ENCODE measurements around the gene RAP1GAP2. TPM values are rescaled to one million over a fixed set of nuclear protein-coding genes. Genes with fewer than 3 reads are reported as not detected.

Gene RAP1GAP2
- total RNA-seq, 2 experiments from 2014 or later: 11.3 to 28.2 TPM

DNA sequence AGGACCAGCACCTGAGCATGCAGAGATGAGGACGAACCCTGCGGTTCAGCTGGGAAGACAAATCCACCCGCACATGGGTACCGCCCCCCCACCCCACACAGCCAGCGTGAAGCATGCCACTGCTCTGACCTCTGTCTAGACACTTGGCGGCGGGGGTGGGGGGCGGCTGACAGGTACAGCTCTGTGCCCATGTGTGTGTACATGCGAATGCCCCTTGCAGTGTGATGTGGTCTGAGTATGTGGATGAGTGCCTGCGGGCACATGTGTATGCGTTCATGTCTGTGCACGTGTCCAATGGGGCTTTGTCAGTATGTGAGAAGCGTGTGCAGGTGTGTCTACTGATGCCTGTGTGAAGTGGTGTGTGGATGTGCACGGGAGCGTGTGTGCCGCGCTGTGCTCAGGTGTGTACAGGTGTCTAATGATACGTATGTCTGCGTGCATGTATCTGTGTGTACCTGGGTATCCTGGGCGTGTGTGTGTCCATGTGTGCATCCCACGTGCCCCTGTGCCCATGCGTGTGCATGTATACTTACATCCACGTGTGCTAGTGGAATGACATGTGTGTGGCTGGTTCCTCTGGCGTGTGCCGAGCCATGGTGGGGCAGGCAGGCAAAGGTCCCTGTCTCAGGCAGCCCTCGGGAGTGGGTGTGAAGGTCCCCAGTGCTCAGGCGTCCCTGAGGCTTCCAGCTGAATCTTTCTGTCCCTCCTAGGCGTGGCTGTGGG, 636 bp upstream of the RAP1GAP2 start:
- Histone ChIP-seq H3K4me1 (ENCODE audit: insufficient read depth, low read length, poor library complexity, severe bottlenecking) (peaks cover 12% of the 10 kb centered on the region), H2AFZ (ENCODE audit: low read length) (no peak overlapping the region), H3K9me3 (ENCODE audit: low read length) (no peaks in the 10 kb centered on the region), H4K20me1 (ENCODE audit: insufficient read depth, low read length) (no peaks in the 10 kb centered on the region), H3K4me2 (ENCODE audit: low read length) (no peak overlapping the region), H3K9me2 (ENCODE audit: insufficient read depth, low read length) (no peaks in the 10 kb centered on the region), H3K4me3 (ENCODE audit: low read depth, low read length, poor library complexity, severe bottlenecking) (no peak overlapping the region), H3K27ac (ENCODE audit: low read depth, low read length, poor library complexity, severe bottlenecking) (no peak overlapping the region), H3K79me2 (ENCODE audit: insufficient read depth, low read depth, low read length) (no peaks in the 10 kb centered on the region), H3K36me3 (ENCODE audit: insufficient read depth, low read length) (no peaks in the 10 kb centered on the region)
- CTCF ChIA-PET (ENCODE audit: unreplicated experiment): no interaction called here
- no TSS peak for BruUV-seq (replicated peaks)
- TF ChIP-seq, protein P1, sequence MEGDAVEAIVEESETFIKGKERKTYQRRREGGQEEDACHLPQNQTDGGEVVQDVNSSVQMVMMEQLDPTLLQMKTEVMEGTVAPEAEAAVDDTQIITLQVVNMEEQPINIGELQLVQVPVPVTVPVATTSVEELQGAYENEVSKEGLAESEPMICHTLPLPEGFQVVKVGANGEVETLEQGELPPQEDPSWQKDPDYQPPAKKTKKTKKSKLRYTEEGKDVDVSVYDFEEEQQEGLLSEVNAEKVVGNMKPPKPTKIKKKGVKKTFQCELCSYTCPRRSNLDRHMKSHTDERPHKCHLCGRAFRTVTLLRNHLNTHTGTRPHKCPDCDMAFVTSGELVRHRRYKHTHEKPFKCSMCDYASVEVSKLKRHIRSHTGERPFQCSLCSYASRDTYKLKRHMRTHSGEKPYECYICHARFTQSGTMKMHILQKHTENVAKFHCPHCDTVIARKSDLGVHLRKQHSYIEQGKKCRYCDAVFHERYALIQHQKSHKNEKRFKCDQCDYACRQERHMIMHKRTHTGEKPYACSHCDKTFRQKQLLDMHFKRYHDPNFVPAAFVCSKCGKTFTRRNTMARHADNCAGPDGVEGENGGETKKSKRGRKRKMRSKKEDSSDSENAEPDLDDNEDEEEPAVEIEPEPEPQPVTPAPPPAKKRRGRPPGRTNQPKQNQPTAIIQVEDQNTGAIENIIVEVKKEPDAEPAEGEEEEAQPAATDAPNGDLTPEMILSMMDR (conservative IDR thresholded peaks at IDR 0.05; ENCODE audit: low read length): no peak
- no peak for TF ChIP-seq EZH2phosphoT487 (IDR thresholded peaks at IDR 0.05; ENCODE audit: borderline replicate concordance, low read depth, low read length)
- intact Hi-C loops (cut with micrococcal nuclease; ENCODE audit: unreplicated experiment): no loop called here
- no peak for DNase-seq (ENCODE audit: low spot score)
- POLR2A ChIA-PET: no interaction called here

DNA sequence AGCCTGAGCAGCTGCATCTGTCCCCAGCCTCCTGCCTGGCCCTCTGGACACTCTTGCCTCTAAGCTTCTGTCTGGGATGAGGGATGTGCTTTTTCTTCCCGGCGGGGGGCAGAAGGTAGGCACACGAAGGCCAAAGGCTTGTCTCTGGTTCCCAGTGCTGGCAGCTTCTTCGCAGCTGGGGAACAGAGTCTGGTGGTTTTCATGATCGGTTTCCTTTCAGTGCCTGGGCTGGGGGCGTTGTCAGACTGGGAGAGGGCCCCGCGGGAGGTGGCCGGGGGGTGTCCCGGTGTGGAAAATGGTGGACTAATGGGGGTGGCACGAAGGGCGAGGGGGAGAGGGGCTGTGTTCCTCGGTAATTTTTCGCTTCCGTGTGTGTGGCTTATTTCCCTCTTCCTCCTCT, 988 bp downstream of the RAP1GAP2 start:
- BruUV-seq (replicated peaks): no TSS peak
- POLR2A ChIA-PET: no interaction called here
- H3K9me2 ChIP-seq (ENCODE audit: insufficient read depth, low read length): no peaks in the 10 kb centered on the region
- no peak for DNase-seq (ENCODE audit: low spot score)
- intact Hi-C loops (cut with micrococcal nuclease; ENCODE audit: unreplicated experiment): no loop called here
- CTCF ChIA-PET (ENCODE audit: unreplicated experiment): no interaction called here
- H4K20me1 ChIP-seq (ENCODE audit: insufficient read depth, low read length): no peaks in the 10 kb centered on the region
- no peak overlapping the region for H2AFZ ChIP-seq (ENCODE audit: low read length)
- no peaks in the 10 kb centered on the region for H3K79me2 ChIP-seq (ENCODE audit: insufficient read depth, low read depth, low read length)
- no peaks in the 10 kb centered on the region for H3K36me3 ChIP-seq (ENCODE audit: insufficient read depth, low read length)
- no peak overlapping the region for H3K27ac ChIP-seq (ENCODE audit: low read depth, low read length, poor library complexity, severe bottlenecking)
- H3K4me1 ChIP-seq (ENCODE audit: insufficient read depth, low read length, poor library complexity, severe bottlenecking): peaks cover 5% of the 10 kb centered on the region
- no peak for TF ChIP-seq EZH2phosphoT487 (IDR thresholded peaks at IDR 0.05; ENCODE audit: borderline replicate concordance, low read depth, low read length)
- TF ChIP-seq, protein P1 (conservative IDR thresholded peaks at IDR 0.05; ENCODE audit: low read length): no peak
- no peak overlapping the region for H3K4me3 ChIP-seq (ENCODE audit: low read depth, low read length, poor library complexity, severe bottlenecking)
- H3K4me2 ChIP-seq (ENCODE audit: low read length): no peak overlapping the region
- H3K9me3 ChIP-seq (ENCODE audit: low read length): no peaks in the 10 kb centered on the region

DNA sequence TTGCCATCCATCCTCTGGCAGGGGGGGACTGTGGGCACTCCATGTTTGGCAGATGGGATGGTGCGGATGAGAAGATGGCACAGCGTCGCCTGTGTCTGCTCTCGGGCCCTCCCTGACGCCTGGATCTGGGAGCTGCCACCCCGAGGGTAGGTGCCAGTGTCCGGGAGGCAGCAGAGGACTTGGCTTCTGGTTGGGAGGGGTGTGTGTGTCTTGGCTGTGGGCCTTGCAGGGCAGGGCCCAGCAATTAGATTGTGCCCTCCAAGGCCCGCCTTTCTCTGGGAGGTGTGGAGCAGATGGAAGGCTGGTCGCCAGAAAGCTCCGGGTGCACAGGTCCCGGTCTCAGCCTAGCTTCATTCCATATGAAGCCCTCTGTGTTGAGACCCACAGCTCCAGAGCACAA, 1.4 kb downstream of the RAP1GAP2 start:
- BruUV-seq (replicated peaks): no TSS peak
- Histone ChIP-seq H3K9me2 (ENCODE audit: insufficient read depth, low read length) (no peaks in the 10 kb centered on the region), H4K20me1 (ENCODE audit: insufficient read depth, low read length) (no peaks in the 10 kb centered on the region), H3K36me3 (ENCODE audit: insufficient read depth, low read length) (no peaks in the 10 kb centered on the region), H2AFZ (ENCODE audit: low read length) (no peak overlapping the region), H3K27ac (ENCODE audit: low read depth, low read length, poor library complexity, severe bottlenecking) (no peak overlapping the region), H3K9me3 (ENCODE audit: low read length) (no peaks in the 10 kb centered on the region), H3K79me2 (ENCODE audit: insufficient read depth, low read depth, low read length) (no peaks in the 10 kb centered on the region), H3K4me1 (ENCODE audit: insufficient read depth, low read length, poor library complexity, severe bottlenecking) (peaks cover 5% of the 10 kb centered on the region), H3K4me3 (ENCODE audit: low read depth, low read length, poor library complexity, severe bottlenecking) (no peak overlapping the region), H3K4me2 (ENCODE audit: low read length) (no peak overlapping the region)
- DNase-seq (ENCODE audit: low spot score): no peak
- TF ChIP-seq, protein P1 (conservative IDR thresholded peaks at IDR 0.05; ENCODE audit: low read length): no peak
- TF ChIP-seq EZH2phosphoT487 (IDR thresholded peaks at IDR 0.05; ENCODE audit: borderline replicate concordance, low read depth, low read length): no peak
- ChIA-PET POLR2A (no interaction called here), CTCF (ENCODE audit: unreplicated experiment) (no interaction called here)
- intact Hi-C loops (cut with micrococcal nuclease; ENCODE audit: unreplicated experiment): no loop called here
